ENCODE measurements around the gene CRNN.
A peak's percentile ranks its signal among the peaks of the same experiment; 100 is the strongest.

CRNN gene

GRCh38 chr1:152442765-152443164 lies 28.7 kb upstream of the CRNN start:
- H3K4me3 Mint-ChIP-seq = no peak overlapping the region
- CTCF ChIA-PET = interaction anchor here (1.3 kb wide), 1 partner anchor 95 kb away, joined by 4 read pairs; no protein-coding TSS in a partner anchor
- H3K4me1 Mint-ChIP-seq = no peaks in the 10 kb centered on the region
- no peaks in the 10 kb centered on the region for H3K9me3 Mint-ChIP-seq
- DNase-seq = no peak
- H3K27me3 Mint-ChIP-seq = peaks cover 20% of the 10 kb centered on the region
- H3K36me3 Mint-ChIP-seq = no peaks in the 10 kb centered on the region
- no peak overlapping the region for H3K27ac Mint-ChIP-seq

- Mint-ChIP-seq H3K27ac (no peak overlapping the region), H3K27me3 (peaks cover 21% of the 10 kb centered on the region)
- CTCF ChIA-PET = interaction anchor here (1.3 kb wide), 2 partner anchors 94 to 266 kb away, joined by 3 to 4 read pairs; no protein-coding TSS in a partner anchor
These were observed 28.2 kb upstream of the CRNN start for GRCh38 chr1:152442301-152442700.

GRCh38 chr1:152441756-152442155 lies 27.7 kb upstream of the CRNN start:
- Mint-ChIP-seq H3K27ac (no peak overlapping the region), H3K27me3 (peaks cover 25% of the 10 kb centered on the region), H3K36me3 (no peaks in the 10 kb centered on the region), H3K4me1 (no peaks in the 10 kb centered on the region), H3K9me3 (no peaks in the 10 kb centered on the region), H3K4me3 (no peak overlapping the region)
- CTCF ChIA-PET = interaction anchor here (1.0 to 2.4 kb wide), 7 partner anchors 13 to 388 kb away, joined by 3 to 45 read pairs (median 4); no protein-coding TSS in a partner anchor
- DNase-seq = no peak

More at GRCh38 chr1:152442301-152442700, 28.2 kb upstream of the CRNN start:
- H3K4me1 Mint-ChIP-seq = no peaks in the 10 kb centered on the region
- no peak overlapping the region for H3K4me3 Mint-ChIP-seq
- H3K9me3 Mint-ChIP-seq = no peaks in the 10 kb centered on the region
- no peaks in the 10 kb centered on the region for H3K36me3 Mint-ChIP-seq
- no peak for DNase-seq

DNA sequence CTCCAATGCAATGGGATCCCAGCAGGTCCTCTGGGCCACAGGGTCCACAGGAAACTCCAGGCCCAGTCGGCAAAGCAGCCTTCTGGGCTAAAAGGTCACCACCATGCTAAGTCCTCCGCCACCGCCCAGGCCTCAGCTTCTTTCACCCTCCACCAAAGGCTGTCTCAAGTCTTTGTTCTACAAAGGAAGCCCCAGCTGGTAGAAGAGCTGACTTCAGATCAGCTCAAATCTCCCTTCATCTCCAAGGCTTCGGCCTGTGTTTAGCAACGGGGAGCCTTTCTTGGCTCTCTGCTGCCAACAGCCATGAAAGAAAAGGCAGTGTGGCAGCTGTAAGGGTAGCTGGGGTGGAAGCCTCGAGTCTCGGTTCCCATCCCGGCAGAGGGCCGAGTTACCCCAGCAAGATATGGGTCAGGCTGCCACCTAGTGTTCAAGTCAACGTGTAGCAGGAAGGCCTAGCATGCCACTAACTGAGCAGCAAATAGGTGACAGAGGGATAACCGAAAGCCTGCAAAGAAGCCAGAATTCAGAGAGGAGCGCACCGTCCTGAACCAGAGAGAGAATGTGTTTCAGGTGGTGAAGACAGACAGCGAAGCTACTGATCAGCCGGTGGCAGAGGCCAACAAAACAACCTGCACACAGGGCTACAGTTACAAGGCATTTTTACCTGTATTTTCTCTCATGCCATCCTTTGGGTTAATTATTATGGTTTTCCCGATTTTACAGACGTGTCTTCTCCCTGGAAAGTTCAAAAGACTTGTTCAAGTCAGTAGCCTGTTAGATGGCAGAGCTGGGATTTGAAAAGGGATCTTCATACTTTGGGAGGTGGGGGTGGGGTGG lies 26.8 kb upstream of the CRNN start:
- Mint-ChIP-seq H3K4me1 (no peaks in the 10 kb centered on the region), H3K36me3 (no peaks in the 10 kb centered on the region), H3K27me3 (peaks cover 30% of the 10 kb centered on the region), H3K9me3 (no peaks in the 10 kb centered on the region), H3K4me3 (no peak overlapping the region), H3K27ac (no peak overlapping the region)
- DNase-seq = peak; percentile 78
- CTCF ChIA-PET = interaction anchor here (0.6 to 2.4 kb wide), 16 partner anchors 12 to 387 kb away, joined by 3 to 45 read pairs (median 3); no protein-coding TSS in a partner anchor

DNA sequence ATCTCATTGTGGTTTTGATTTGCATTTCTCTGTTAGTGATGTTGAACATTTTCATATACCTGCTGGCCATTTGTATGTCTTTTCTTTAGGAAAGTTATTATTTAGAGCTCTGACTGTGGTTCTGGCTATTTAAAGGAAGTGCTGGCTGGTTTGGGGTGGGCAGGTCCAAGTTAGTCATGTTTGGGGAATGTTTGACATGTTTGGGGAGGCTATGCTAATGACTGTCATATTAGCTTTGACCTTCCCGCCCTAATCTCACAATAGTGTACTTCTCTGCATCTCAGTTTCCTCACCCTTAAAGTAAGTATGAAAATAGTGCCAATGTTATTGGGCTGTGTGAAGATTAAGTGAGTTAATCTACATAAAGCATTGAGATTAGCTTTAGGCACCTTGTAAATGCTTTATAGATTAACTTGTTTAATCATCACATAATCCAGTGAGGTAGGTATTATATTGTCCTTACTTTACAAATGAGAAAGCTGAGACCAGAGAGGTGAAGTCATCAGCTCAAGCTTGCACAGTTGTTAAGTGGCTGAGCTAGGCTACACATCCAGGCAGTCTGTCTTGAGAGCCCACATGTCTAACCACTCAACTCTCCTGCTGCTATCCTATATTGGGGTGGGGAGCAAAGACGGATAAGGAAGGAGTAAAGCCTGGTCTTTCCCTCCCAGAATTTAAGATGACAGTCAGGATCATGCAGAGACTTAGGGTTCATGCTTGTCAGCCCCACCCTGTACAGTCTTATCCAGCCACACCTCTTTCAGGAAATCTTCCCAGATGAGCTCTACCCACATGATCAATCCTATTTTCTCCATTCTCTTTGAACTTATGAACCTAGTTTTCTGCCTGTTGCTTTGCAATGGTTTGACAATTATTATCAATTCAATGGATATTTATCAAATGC lies 22.8 kb upstream of the CRNN start:
- no peaks in the 10 kb centered on the region for H3K36me3 Mint-ChIP-seq
- no peak for DNase-seq
- no peaks in the 10 kb centered on the region for H3K9me3 Mint-ChIP-seq
- CTCF ChIA-PET = interaction anchor here (0.8 to 2.1 kb wide), 5 partner anchors 9 to 89 kb away, joined by 3 to 8 read pairs (median 3); no protein-coding TSS in a partner anchor
- no peak overlapping the region for H3K27ac Mint-ChIP-seq
- H3K4me3 Mint-ChIP-seq = no peak overlapping the region
- peaks cover 30% of the 10 kb centered on the region for H3K27me3 Mint-ChIP-seq
- no peaks in the 10 kb centered on the region for H3K4me1 Mint-ChIP-seq

GRCh38 chr1:152427458-152427857 lies 13.4 kb upstream of the CRNN start:
- Mint-ChIP-seq H3K27me3 (no peaks in the 10 kb centered on the region), H3K27ac (no peak overlapping the region), H3K4me1 (no peaks in the 10 kb centered on the region), H3K4me3 (no peak overlapping the region), H3K9me3 (peaks cover 5% of the 10 kb centered on the region), H3K36me3 (no peaks in the 10 kb centered on the region)
- CTCF ChIA-PET = interaction anchor here (1.6 kb wide), 1 partner anchor 31 kb away, joined by 6 read pairs; no protein-coding TSS in a partner anchor
- no peak for DNase-seq

GRCh38 chr1:152426731-152427130 lies 12.7 kb upstream of the CRNN start:
- DNase-seq = no peak
- H3K4me1 Mint-ChIP-seq = no peaks in the 10 kb centered on the region
- CTCF ChIA-PET = interaction anchor here (1.6 kb wide), 1 partner anchor 32 kb away, joined by 6 read pairs; no protein-coding TSS in a partner anchor
- no peaks in the 10 kb centered on the region for H3K27me3 Mint-ChIP-seq
- peaks cover 5% of the 10 kb centered on the region for H3K9me3 Mint-ChIP-seq
- no peaks in the 10 kb centered on the region for H3K36me3 Mint-ChIP-seq
- no peak overlapping the region for H3K27ac Mint-ChIP-seq
- no peak overlapping the region for H3K4me3 Mint-ChIP-seq

DNA sequence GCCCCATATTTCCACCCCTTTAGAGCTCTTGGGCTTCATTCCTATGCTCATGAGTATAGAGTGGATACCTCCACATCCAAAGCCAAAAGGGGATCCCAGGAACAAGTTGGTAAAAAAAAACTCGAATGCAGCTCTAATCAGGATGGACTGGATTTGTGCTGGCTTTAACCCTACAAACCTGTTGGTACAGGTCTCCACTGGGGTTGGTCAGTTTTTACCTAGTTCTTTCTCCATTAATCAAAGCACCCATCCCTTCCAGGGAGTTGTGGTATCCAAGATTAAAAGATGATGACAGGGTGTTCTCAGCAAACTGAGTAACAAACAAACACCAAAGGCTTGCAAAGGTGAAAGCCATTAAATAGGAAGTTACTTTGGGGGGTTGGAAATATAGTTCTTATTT lies 5.9 kb upstream of the CRNN start:
- CTCF ChIA-PET = no interaction called here
- no peak for DNase-seq
- Mint-ChIP-seq H3K27ac (no peak overlapping the region), H3K27me3 (peaks cover 12% of the 10 kb centered on the region), H3K4me3 (no peak overlapping the region), H3K36me3 (no peaks in the 10 kb centered on the region), H3K4me1 (no peaks in the 10 kb centered on the region), H3K9me3 (peaks cover 5% of the 10 kb centered on the region)

DNA sequence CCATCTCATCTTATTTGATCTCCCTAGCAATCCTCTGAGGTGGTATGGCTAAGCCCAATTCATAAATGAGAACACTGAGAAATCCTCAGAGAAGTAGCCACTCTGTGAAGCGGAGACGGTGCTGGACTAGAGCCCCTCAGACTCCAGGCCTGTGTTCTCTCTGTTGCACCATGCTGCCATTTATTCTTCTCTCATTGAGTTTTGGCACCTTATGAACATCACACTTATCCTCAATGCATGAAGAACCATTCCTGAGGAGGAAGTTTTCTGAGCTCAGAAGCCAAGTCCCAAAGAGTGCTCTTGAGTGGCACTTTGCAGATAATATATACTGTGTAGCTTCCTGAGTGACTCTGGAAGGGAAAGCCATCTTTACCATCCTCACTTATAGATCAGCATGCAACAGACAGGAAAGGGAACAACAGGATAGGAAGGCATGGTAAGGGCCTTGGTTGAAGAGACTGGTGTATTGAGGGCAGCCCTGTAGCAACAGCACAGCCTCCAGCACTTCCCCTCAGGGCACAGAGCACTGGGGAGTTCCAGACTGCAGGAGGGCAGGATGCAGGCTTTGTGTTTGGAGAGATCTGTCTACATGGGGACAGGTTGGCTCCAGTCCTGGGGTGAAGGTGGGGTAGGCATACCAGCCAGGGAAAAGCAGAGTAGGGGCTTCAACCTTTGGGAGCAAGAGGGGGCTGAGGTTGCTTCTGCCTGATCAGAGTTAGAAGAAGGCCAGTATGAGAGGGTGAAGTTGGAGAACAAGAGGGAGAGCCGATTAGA lies 1.6 kb upstream of the CRNN start:
- no peaks in the 10 kb centered on the region for H3K4me1 Mint-ChIP-seq

DNA sequence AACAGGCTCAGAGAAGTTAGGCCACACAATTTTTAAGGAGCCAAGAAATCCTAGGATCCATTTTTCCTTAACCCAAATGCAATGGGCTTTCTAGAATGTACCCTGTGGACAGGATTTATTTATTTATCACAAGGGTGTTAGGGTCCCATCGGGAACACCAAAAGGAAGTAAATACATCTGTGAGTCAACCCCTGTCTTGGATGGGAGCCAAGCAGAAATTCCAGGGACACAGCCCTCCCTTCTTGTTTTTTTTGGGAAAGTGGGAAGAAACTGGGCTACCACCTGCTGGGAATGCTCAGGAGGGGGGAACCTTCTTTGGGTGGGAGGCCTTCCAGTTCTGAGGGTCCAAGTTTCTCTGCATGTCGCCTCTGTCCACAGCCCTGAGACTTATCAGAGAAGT lies 1.3 kb downstream of the CRNN start:
- no peak overlapping the region for H3K27ac Mint-ChIP-seq
- H3K4me1 Mint-ChIP-seq = no peaks in the 10 kb centered on the region
- CTCF ChIA-PET = interaction anchor here (1.3 kb wide), 1 partner anchor 46 kb away, joined by 3 read pairs; no protein-coding TSS in a partner anchor
- no peaks in the 10 kb centered on the region for H3K9me3 Mint-ChIP-seq
- no peaks in the 10 kb centered on the region for H3K36me3 Mint-ChIP-seq
- no peak for DNase-seq
- no peak overlapping the region for H3K4me3 Mint-ChIP-seq
- peaks cover 17% of the 10 kb centered on the region for H3K27me3 Mint-ChIP-seq

More for the DNA sequence above, 1.6 kb upstream of the CRNN start:
- CTCF ChIA-PET = interaction anchor here (0.8 kb wide), 1 partner anchor 10 kb away, joined by 3 read pairs; no protein-coding TSS in a partner anchor
- Mint-ChIP-seq H3K4me3 (no peak overlapping the region), H3K9me3 (no peaks in the 10 kb centered on the region), H3K27ac (no peak overlapping the region), H3K36me3 (no peaks in the 10 kb centered on the region), H3K27me3 (peaks cover 20% of the 10 kb centered on the region)
- DNase-seq = no peak

DNA sequence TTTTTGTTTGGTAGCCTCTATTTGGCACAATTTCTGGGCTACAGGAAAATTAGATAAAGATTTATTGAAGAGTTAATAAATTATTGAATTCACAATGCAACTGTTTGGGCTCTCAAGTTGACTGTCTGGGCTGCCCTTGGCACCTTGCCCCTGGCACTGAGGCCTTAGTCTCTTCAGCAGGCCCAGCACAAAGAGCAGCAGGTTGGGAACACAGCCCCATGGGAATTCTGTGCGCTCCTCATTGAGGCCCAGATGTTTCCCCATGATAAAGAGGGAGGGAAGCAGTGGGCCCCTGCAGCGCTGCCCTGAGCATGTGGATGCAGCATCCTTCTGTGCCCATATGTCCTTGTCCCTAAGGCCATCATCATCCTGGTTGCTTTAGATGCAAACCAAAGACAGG lies 2.9 kb downstream of the CRNN start:
- Mint-ChIP-seq H3K4me3 (no peak overlapping the region), H3K27ac (no peak overlapping the region), H3K9me3 (no peaks in the 10 kb centered on the region), H3K36me3 (no peaks in the 10 kb centered on the region), H3K27me3 (peaks cover 13% of the 10 kb centered on the region), H3K4me1 (no peaks in the 10 kb centered on the region)
- CTCF ChIA-PET = interaction anchor here (1.3 kb wide), 1 partner anchor 48 kb away, joined by 3 read pairs; no protein-coding TSS in a partner anchor
- no peak for DNase-seq

GRCh38 chr1:152410599-152410998 lies 3.5 kb downstream of the CRNN start:
- Mint-ChIP-seq H3K36me3 (no peaks in the 10 kb centered on the region), H3K27me3 (peaks cover 11% of the 10 kb centered on the region), H3K4me3 (no peak overlapping the region), H3K4me1 (no peaks in the 10 kb centered on the region), H3K27ac (no peak overlapping the region), H3K9me3 (no peaks in the 10 kb centered on the region)
- no peak for DNase-seq
- CTCF ChIA-PET = no interaction called here

DNA sequence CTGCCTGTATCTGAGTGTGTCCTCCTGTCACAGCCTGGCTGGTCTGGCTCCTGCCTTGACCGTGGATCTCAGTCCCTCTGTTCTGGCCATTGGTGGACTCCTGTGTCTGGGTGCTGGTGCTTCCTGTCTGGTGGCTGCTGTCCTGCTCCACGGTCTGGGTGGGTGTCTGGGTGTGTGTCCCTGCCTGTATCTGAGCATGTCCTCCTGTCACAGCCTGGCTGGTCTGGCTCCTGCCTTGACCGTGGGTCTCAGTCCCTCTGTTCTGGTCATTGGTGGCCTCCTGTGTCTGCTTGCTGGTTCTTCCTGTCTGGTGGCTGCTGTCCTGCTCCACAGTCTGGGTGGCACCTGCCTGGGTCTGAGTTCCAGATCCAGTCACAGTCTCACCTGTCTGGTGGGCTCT lies 4.0 kb downstream of the CRNN start:
- CTCF ChIA-PET = no interaction called here
- Mint-ChIP-seq H3K27ac (no peak overlapping the region), H3K4me3 (no peak overlapping the region), H3K9me3 (no peaks in the 10 kb centered on the region), H3K27me3 (peaks cover 13% of the 10 kb centered on the region), H3K36me3 (no peaks in the 10 kb centered on the region), H3K4me1 (no peaks in the 10 kb centered on the region)
- DNase-seq = no peak
